HUDEP-2 (cell line): ENCODE results near the gene FCGBP.
A peak's percentile ranks its signal among the peaks of the same experiment; 100 is the strongest.
"Not testable (repeated sequence)": the region's sequence is repeated elsewhere in the genome, so short reads cannot be mapped to it uniquely, and the experiment has no call there.

ENCODE experiments used
- DNase-seq, 76 experiments: peaks; one replicate each; lab custom pipeline; 2025; ENCODE audit not compliant: unreplicated experiment in 76 of 76; lab: John Stamatoyannopoulos, UW

FCGBP gene

DNA sequence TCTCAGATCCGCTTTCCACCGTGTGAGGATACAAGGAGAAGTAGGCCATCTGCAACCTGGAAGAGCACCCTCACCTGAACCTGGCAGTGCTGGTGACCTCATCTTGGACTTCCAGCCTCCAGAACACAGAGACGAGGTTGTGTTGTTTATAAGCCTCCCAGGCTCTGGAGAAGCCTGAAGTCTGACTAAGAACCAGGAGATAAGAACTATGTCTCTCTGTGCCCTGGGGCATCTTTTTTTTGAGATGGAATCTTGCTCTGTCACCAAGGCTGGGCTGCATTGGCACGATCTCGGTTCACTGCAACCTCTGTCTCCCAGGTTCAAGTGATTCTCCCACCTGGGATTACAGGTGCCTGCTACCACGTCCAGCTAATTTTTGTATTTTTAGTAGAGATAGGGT is 14.5 kb downstream of the FCGBP start:
- DNase-seq = no peak

DNA sequence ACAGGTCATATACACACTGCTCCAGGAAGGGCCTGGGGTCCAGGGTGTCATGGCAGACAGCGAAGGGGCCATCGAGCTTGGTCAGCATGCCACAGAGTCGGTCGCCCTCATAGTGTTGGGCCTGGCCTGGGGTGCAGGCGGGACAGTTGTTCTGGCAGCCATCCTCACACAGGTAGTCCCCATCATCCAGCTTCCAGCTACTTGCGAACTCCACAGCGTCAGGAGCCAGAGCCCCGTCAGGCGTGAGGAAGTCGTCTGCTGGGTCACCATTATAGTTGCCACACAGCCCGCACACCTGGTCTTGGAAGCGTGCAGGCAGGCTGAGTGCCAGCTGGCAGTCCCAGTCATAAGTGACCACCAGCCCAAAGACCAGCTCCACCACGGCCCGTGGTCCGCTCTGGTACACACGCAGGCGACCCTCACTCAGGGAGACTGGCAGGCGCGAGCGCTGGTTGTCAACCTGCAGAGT is 16.2 kb downstream of the FCGBP start:
- no peak for DNase-seq

DNA sequence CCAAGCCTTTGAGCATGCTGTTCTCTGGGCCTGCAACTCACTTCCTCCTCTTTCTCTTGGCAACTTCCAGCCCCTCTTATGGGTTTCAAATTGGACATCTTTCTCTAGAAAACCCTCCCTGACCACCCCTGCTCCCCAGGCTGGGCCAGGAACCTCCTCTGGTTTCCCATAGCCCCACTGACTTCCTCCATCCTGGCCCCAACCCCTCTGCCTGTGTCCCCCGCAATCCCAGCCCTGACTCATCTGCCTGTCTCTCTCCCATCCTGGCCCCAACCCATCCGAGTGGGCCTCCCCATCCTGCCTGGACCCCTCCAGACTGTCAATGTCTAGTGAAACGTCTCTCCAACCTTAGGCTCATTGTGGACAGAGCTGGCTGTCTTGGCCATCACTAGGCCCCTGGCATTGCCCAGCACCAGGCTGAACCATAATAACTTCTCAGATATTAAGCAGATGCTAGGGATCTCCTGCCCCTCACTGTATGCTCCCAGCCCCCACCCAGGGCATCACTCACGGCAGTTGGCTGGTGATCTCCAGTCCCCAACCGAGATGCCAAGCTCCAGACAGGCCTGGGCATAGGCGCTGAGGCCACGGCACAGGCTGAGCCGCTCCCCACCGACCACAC is 16.8 kb downstream of the FCGBP start:
- no peak for DNase-seq

DNA sequence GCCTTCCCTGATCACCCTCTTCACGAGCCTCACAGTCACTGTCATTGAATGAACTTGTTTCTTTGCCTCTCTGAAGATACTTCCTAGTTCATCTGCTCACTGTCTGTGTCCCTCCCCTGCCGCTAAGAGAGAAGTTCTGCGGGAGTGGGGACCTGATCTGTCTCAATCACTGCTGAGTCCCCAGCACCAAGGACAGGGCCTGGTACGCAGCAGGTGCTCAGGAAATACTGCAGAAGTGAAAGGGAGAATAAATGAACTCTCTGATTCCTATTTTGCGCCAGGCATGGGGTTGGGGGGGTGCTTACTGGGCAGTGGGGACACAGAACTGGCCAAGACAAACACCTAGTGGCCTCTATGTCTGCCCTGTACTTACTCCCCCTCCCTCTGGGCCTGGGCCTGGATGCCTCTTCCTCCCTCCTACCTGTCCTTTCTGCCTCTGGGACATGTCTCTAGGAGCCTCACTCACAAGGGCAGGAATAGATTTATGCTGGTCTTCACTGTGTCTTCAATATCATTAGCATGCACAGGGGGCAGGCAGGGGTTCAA is 17.5 kb downstream of the FCGBP start:
- no peak for DNase-seq

DNA sequence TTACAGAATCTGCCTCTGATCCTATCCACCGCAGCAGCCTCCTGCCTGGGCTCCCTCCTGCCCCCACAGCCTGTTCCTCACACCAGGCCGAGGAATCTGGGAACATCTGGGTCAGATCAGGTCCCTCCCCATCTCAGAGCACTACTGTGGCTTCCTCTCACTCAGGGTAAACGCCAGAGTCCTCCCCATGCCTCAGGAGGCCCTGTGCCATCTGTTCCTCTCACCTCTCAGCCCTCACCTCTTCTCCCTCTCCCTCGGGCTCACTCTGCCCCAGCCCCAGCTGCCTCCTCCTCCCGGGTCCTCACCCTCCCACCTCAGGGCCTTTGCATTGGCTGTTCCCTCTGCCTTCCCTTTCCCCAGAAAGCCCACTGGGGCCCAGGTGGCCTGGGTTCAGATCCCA is 18.2 kb downstream of the FCGBP start:
- no peak for DNase-seq

DNA sequence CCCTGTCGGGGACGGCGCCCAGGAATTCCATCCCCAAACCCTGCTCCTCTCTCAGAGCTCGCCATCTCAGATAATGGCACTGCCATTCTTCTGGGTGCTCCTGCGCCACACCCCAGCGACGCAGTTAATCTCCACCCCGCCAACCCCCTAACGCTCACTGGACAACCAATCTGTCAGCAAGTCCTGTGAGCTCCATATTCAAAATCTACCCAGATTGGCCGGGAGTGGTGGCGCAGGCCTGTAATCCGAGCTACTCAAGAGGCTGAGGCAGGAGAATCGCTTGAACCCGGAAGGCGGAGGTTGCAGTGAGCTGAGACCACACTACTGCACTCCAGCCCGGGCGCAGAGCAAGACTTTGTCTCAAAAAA is 18.6 kb downstream of the FCGBP start:
- no peak for DNase-seq

DNA sequence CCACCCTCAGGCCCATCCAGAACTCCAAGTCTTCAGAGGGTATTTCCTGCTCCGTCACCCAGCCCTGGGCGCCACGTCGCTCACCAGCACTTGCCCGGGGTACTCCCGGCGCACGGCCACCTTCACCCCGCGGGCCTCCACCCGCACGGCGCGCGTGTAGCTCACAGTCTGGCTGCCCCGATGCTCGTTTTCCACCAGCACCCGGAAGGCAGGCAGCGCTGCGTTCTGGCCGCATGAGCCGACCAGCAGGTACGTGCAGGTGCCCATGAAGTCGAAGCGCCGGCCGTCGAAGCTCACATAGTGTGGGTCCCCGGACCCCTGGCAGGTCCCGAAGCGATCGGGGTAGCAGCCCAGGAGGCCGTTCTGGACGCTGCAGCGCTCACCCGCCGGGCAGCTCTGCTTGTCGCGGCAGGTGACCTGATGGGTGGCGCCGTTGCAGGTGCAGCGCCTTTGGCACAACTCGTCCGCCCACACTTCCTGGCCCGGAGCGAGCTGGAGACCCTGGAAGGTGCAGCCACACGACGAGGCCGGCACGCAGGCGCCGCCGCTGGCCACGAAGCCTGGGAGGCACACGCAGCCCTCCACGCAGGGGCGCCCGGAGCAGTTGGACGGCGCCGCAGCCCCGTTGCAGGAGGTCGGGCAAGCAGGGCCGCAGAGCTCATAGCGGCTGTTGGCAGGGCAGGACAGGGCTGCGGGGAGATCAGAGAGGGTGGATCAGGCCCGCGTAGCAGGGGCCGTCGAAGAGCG is 19.2 kb downstream of the FCGBP start:
- no peak for DNase-seq

DNA sequence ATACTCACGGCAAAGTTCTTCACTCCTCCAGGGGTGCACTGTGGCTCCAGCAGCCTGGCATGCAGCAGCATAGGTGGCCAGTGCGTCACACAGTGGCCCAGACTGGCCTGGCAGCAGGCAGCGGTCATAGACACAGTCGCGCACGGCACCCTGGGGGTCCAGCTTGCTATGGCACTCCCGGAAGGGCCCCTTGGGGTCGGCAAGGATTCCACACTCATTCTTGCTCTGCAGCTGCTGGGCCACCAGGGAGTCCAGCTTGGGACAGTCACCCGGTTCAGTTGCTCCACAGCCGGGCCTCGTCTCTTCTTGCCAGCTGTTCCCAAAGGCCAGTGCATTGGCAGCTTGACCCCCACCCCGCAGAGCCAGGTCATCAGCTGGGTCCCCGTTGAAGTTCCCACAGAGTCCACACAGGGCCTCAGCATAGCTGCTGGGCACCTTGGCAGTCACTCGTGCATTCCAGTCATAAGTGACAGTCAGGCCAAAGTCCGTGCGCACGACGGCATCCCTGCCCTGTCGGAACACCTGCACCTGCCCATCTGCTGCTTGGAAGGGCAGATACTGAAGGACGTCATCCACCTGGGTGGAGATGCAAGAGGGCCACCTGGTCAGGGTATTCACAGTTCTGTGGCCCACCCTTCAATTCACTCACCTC is 20.6 kb downstream of the FCGBP start:
- no peak for DNase-seq

DNA sequence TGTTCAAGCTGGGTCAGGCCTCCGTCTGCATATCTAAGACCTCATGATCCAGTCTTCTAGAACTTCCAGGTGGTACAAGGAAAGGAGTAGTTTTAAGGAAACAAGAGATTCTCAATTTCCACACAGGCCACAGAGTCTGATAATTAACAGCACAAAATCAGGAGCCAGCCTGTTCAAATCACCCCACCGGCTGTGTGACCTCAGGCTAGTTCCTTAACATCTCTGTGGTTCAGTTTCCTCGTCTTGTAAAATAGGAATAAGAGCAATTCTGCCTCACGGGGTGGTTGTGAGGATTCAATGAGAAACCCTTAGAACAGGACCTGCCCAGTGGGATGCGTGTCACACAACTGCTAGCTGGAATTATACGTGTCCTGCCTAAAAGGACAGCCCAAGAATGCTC is 25.6 kb downstream of the FCGBP start:
- no peak for DNase-seq

DNA sequence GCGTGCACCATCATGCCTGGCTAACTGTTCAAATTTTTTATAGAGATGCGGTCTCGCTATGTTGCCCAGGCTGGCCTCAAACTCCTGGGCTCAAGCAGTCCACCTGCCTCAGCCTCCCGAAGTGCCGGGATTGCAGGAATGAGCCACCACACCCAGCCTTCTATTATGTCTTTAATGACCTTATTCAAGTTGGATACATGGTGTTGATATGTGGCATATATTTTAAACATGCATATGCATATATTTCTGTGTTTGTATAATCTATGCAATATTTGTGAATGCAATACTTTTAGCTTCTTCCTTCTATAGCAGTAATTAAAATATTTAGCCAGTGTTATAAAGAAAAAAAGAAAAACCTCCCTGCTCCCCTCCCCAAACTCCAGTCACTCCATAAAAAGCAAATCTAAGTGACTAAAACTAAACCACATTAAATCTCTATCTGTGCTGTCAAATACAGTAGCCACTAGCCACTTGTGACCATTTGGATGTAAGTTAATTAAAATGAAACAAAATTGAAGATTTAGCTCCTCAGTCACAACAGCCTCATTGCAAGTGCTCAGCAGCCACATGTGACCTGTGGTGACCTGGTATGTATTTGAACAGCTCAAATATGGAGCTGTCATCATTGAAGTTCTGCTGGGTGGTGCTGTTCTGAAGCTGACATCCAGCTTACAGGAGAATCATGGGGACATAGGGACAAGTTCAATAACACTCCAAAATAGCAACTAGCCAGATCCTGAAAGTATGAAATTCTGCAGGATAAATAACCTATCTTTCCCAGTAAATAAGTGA is 27.4 kb downstream of the FCGBP start:
- DNase-seq = no peak

DNA sequence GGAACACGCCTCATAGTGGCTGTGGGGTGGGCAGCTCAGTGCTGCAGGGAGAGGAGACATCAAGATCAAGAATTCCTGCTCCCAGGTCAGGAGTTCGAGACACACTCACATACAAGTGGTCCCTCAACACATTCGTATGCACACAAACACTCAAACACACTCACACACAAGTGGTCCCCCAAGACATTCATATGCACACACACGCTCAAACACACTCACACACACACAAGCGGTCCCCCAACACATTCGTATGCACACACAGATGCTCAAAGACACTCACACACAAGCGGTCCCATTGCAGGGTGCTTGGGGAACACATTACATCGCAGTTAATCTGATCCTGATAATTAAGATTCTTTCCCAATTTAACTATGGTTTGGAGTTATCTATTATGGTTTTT is 28.2 kb downstream of the FCGBP start:
- DNase-seq = no peak

DNA sequence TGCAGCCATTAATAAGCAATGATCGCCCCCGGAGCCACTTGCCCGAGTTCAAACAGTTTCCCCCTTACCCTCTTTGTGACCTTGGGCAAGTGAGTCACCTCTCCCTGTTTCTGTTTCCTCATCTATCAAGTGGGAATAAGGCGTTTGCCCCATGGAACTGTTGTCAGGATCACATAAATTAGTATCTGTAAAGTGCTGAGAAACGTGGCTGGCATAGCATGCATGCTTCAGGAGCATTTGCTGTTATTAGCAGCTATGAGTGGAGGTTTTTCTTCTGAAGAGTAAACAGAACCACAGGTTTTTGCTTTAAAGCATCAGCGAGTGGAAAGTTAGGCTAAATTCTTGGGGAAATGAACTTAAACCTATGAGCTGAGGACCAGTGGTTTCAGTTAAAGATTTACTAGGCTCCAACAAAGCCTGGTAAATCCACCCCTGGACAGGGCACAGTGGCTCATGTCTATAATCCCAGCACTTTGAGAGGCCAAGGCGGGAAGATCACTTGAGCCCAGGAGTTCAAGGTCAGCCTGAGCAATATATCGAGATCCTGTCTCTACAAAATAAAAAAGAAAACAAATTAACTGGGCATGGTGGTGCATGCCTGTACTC is 30.8 kb downstream of the FCGBP start:
- DNase-seq = not testable (repeated sequence)

DNA sequence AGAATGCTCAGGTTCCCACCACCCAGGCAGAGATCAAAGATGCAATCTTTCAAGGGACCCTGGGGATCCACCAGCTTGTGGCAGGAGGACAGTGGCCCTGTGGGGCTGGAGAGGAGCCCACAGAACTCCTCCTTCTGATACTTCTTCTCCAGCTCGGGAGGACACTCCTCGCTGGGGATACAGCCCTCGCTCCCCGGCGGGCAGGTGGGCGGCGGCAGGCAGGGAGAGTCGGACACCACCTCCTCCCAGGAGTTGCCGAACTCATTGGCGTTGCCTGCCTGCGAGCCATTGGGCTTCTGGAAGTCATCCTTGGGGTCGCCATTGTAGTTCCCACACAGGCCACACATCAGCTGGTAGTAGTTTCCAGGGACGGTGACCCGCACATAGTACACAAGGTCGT is 32.1 kb downstream of the FCGBP start:
- DNase-seq = not testable (repeated sequence)

DNA sequence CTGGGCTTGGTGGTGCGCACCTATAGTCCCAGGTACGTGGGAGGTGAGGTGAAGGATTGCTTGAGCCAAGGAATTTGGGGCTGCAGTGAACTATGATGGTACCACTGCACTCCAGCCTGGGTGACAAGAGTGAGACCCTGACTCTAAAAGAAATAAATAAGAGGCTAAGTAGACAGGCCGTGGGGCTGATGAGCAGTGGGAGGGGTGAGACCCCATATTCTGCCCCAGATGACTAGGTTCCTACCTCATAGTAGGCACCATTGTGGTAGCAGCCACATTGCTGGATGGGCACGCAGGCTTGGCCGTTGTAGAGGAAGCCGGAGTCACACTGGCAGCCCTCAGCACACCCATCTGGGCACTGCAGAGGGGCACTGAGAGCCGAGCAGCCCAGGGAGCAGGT is 32.8 kb downstream of the FCGBP start:
- DNase-seq = not testable (repeated sequence)

DNA sequence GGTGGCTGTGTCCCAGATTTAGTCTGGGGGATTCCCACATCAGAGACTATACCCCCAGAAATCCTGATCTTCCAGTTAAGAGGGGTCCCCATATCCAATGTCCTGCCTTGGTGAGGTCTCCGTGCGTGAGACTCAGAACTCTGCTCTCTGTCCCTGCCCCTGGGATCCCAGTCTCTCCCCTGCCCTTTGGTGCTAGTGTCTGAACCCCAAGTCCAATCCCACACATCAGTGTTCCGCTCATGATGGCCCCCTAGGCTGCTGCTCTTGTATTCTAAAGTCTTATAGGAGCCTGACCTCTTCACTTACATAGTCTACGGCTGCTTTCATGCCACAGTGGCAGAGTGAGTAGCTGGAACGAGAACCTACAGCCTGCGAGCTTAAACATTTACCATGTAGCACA is 35.6 kb downstream of the FCGBP start:
- DNase-seq = not testable (repeated sequence)

DNA sequence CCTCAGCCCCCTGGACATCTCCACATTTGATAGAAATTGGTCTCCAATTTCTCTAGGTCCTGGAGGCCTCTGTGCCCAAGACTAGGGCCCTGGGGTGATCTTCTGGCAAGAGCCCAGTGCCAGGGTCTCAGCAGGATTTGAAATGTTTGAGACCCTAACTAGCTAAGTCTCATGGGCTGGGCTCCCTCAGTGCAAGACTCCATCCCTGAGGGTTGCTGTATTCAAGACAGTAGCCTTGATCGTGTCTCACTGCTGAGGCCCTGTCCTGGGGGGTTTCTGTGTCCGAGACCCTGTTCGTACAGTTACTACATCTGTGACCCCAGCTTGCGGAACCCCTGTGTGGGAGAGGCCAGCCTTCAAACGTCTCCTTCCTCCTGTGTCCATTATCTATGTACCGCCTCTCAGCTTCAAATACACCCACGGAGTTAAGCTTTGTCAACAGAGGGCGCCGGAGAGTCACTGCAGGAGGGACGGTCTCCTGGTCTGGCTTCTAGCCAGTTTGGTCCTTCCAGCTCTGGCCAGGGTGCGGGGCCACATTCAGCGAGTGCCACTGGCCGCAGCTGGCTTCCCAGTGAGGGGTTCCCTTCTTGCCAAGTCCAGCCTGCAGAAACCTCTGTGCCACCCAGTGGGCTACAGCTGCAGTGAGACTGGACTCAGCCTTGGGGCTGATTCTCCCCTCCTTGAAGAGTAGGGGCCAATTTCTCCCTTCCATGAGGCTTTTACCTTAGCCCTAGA is 36.8 kb downstream of the FCGBP start:
- peak in 12 of 76 experiments; percentile 8 to 37 (median 24) for DNase-seq

DNA sequence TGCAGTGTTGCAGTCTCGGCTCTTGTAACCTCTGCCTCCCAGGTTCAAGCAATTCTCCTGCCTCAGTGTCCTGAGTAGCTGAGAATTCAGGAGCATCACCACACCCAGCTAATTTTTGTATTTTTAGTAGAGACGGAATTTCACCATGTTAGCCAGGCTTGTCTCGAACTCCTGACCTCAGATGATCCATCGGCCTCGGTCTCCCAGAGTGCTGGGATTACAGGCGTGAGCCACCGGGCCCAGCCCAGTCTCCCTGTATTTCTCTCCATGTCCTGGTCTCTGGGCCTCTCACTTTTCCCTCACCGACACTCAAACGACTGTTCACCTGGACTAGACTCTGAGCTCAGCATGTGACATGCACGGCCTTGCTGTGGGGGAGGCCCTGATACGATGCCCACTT is 39.3 kb downstream of the FCGBP start:
- not testable (repeated sequence) for DNase-seq

DNA sequence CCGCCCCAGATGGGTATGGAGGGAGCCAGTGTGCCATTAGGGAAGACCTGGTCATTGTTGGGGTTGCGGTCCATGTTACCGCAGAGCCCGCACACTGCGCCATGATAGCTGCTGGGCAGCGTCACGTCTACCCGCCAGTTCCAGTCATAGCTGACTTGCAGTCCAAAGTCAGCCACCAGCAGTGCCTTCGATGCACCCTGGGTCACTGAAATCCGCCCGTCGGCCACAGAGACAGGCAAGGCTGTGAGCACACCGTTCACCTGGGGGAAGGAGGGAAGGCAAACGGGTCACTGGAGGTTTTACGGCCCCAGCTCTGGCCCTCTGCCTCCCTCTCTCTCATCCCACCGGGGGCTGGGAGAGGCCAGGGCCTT is 40.2 kb downstream of the FCGBP start:
- not testable (repeated sequence) for DNase-seq

DNA sequence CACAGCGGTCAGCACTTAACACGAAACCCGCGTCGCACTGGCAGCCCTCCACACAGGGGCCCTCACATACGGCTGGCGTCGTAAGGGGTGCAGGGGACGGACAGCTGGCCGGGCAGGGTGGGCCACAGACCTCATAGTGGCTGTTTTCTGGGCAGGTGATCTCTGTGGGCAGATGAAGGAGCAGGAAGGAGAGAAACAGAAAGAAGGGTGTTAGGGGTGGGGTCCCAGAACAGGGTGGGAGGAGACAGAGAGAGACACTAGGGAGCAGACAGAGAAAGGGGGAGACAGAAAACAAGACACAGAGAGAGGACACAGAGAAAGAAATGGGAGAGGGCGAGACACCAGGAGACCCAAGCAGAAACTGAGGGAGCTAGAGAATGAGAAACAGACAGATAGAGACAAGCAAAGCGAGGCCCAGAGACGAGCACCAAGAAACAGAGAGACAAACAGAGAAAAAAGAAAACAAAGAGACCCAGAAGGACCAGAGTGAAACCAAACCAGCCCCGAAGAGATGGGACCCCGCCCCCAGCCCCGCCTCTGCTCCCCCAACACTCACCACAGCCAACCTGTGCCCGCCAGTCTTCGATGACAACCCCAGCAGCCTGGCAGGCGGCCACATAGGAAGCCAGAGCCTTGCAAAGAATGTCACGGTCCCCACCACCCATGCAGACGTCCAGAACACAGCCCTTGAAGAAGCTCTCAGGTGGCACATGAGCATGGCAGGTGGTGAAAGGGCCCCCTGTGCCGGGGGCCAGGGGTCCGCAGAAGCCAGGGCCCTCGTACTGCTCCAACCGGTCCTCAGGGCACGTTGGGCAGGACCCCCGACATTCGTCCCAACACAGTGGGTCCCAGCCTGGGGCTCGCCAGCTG is 40.8 kb downstream of the FCGBP start:
- not testable (repeated sequence) for DNase-seq
